GM23338 (cell line): Measurements from ENCODE around the gene KIRREL3. TPM values are rescaled to one million over a fixed set of nuclear protein-coding genes. Genes with fewer than 3 reads are reported as not detected.

ENCODE experiments used
- ATAC-seq: fragments of 200-7000 bp; cut with Tn5 transposase; 3 replicates; pipeline ENCODE4 v1.9.1; 2020
- DNase-seq: peaks from one replicate; pipeline ENCODE4 v3.0.0-alpha.2; 2015; ENCODE audit warnings: low spot score
- H2AFZ ChIP-seq: fragments of 200-600 bp; sonication (generic); 2 replicates; pipeline ENCODE4 v1.8.0; 2016; ENCODE audit warnings: antibody characterized with exemption, mild to moderate bottlenecking, moderate library complexity
- H3F3A ChIP-seq: fragments of 200-600 bp; sonication (generic); replicated peaks from 2 replicates; pipeline ENCODE4 v1.8.0; 2017; ENCODE audit warnings: antibody characterized with exemption, mixed run types, low read depth
- H3K27ac ChIP-seq: fragments of 200-600 bp; sonication (generic); 2 replicates; pipeline ENCODE4 v1.6.1; 2016; ENCODE audit warnings: low read depth
- H3K27me3 ChIP-seq: fragments of 200-600 bp; sonication (generic); 2 replicates; pipeline ENCODE4 v1.8.0; 2016; ENCODE audit warnings: mild to moderate bottlenecking, mixed run types, moderate library complexity; ENCODE audit not compliant: insufficient read depth
- H3K36me3 ChIP-seq: fragments of 200-600 bp; sonication (generic); 2 replicates; pipeline ENCODE4 v1.8.0; 2016; ENCODE audit warnings: mild to moderate bottlenecking; ENCODE audit not compliant: insufficient read depth
- H3K4me1 ChIP-seq: fragments of 200-600 bp; sonication (generic); 2 replicates; pipeline ENCODE4 v1.8.0; 2016; ENCODE audit warnings: mild to moderate bottlenecking, moderate library complexity; ENCODE audit not compliant: insufficient read depth
- H3K4me2 ChIP-seq: fragments of 200-600 bp; sonication (generic); 2 replicates; pipeline ENCODE4 v1.7.1; 2017; ENCODE audit warnings: mixed run types
- H3K4me3 ChIP-seq: fragments of 200-600 bp; sonication (generic); 2 replicates; pipeline ENCODE4 v1.6.1; 2016; ENCODE audit warnings: mixed run types
- H3K79me2 ChIP-seq: fragments of 200-600 bp; sonication (generic); replicated peaks from 2 replicates; pipeline ENCODE4 v1.8.0; 2017; ENCODE audit warnings: mild to moderate bottlenecking; ENCODE audit not compliant: insufficient read depth
- H3K9me2 ChIP-seq: fragments of 200-600 bp; sonication (generic); 2 replicates; pipeline ENCODE4 v1.8.0; 2017; ENCODE audit not compliant: insufficient read depth
- H4K20me1 ChIP-seq: fragments of 200-600 bp; sonication (generic); replicated peaks from 2 replicates; pipeline ENCODE4 v1.8.0; 2017; ENCODE audit warnings: mild to moderate bottlenecking; ENCODE audit not compliant: insufficient read depth
- H3K27ac Mint-ChIP-seq: 2 replicates; pipeline ENCODE4 v1.8.0; 2020; ENCODE audit warnings: inconsistent platforms, mild to moderate bottlenecking, moderate library complexity, mixed read lengths
- H3K27me3 Mint-ChIP-seq: 3 replicates; pipeline ENCODE4 v1.8.0; 2022; ENCODE audit warnings: low read depth, mild to moderate bottlenecking, moderate library complexity, mixed read lengths, inconsistent platforms; ENCODE audit not compliant: insufficient read depth, poor library complexity
- H3K36me3 Mint-ChIP-seq: 3 replicates; pipeline ENCODE4 v1.8.0; 2021; ENCODE audit warnings: low read depth, mild to moderate bottlenecking, inconsistent platforms, moderate library complexity, mixed read lengths
- H3K4me1 Mint-ChIP-seq: 3 replicates; pipeline ENCODE4 v1.8.0; 2020; ENCODE audit warnings: mild to moderate bottlenecking, inconsistent platforms, mixed read lengths
- H3K4me3 Mint-ChIP-seq: 3 replicates; pipeline ENCODE4 v1.8.0; 2021; ENCODE audit warnings: moderate library complexity, mild to moderate bottlenecking, inconsistent platforms, mixed read lengths
- H3K9me3 Mint-ChIP-seq: 3 replicates; pipeline ENCODE4 v1.8.0; 2020; ENCODE audit warnings: moderate library complexity, mild to moderate bottlenecking, inconsistent platforms, mixed read lengths
- CREB1 ChIP-seq: fragments of 250-450 bp; sonication (Bioruptor Pico); IDR thresholded peaks from 2 replicates; pipeline ENCODE4 v1.5.0; 2020; ENCODE audit warnings: low read depth, mild to moderate bottlenecking, moderate library complexity
- EZH2 ChIP-seq: fragments of 200-600 bp; sonication (generic); IDR thresholded peaks from one replicate; pipeline ENCODE4 v1.8.0; 2017; ENCODE audit warnings: antibody characterized with exemption, mild to moderate bottlenecking, low read depth; ENCODE audit not compliant: unreplicated experiment
- EZH2phosphoT487 ChIP-seq: fragments of 200-600 bp; sonication (generic); IDR thresholded peaks from one replicate; pipeline ENCODE4 v1.8.1; 2018; ENCODE audit warnings: antibody characterized with exemption; ENCODE audit not compliant: unreplicated experiment
- JUNB ChIP-seq: IDR thresholded peaks from one replicate; pipeline ENCODE4 v1.6.1; 2016; ENCODE audit warnings: antibody characterized with exemption; ENCODE audit not compliant: unreplicated experiment
- NANOG ChIP-seq: IDR thresholded peaks from 2 replicates; pipeline ENCODE4 v1.6.1; 2016; ENCODE audit warnings: antibody characterized with exemption, borderline replicate concordance
- POLR2AphosphoS5 ChIP-seq: IDR thresholded peaks from 2 replicates; pipeline ENCODE4 v1.6.1; 2016; ENCODE audit warnings: antibody characterized with exemption, low read depth
- STAT1 ChIP-seq: IDR thresholded peaks from one replicate; pipeline ENCODE4 v1.6.1; 2016; ENCODE audit warnings: antibody characterized with exemption; ENCODE audit not compliant: unreplicated experiment
- ZNF114 ChIP-seq: fragments of 250-450 bp; sonication (Bioruptor Pico); IDR thresholded peaks from 2 replicates; pipeline ENCODE4 v1.5.0; 2020; ENCODE audit warnings: mild to moderate bottlenecking, moderate library complexity
- ZNF331 ChIP-seq: fragments of 250-450 bp; sonication (Bioruptor Pico); IDR thresholded peaks from 2 replicates; pipeline ENCODE4 v1.5.0; 2020; ENCODE audit warnings: low read depth, mild to moderate bottlenecking, moderate library complexity
- polyA plus RNA-seq: library from polyadenylated mRNA; unstranded; fragments of >200 nt; fragmentation: Nextera tagmentation; extraction: Ambion mirVana; gene quantifications from 2 replicates; pipeline ENCODE4 v1.2.1, GENCODE V29; 2016
- total RNA-seq: library from RNA; depleted of rRNA; stranded (reverse); fragments of >200 nt; shearing (Covaris generic); gene quantifications from 2 replicates; pipeline ENCODE4 v1.2.3, GENCODE V29; 2014
- TF ChIP-seq, protein P1 (sequence below), 2 experiments: fragments of 200-600 bp in 1 of 2; sonication (generic) in 1 of 2; conservative IDR thresholded peaks; 2 replicates each; pipeline versions ENCODE4 v1.5.1 to v1.6.1; 2016 to 2017; ENCODE audit warnings: antibody characterized with exemption in 2 of 2, low read depth in 2 of 2, mild to moderate bottlenecking in 2 of 2, moderate library complexity in 1 of 2
- TF ChIP-seq, protein P2 (sequence below): IDR thresholded peaks from one replicate; pipeline ENCODE4 v1.6.1; 2018; ENCODE audit warnings: antibody characterized with exemption; ENCODE audit not compliant: unreplicated experiment
- TF ChIP-seq, protein P3 (sequence below): IDR thresholded peaks from 2 replicates; pipeline ENCODE4 v1.6.1; 2016; ENCODE audit warnings: antibody characterized with exemption
- TF ChIP-seq, protein P4 (sequence below): fragments of 250-450 bp; sonication (Bioruptor Pico); IDR thresholded peaks from 2 replicates; pipeline ENCODE4 v1.5.0; 2020; ENCODE audit warnings: mild to moderate bottlenecking, moderate library complexity

The KIRREL3 gene
- total and polyA plus RNA-seq, 2 experiments from 2014 or later, result 0.13 to 1.5 TPM

DNA sequence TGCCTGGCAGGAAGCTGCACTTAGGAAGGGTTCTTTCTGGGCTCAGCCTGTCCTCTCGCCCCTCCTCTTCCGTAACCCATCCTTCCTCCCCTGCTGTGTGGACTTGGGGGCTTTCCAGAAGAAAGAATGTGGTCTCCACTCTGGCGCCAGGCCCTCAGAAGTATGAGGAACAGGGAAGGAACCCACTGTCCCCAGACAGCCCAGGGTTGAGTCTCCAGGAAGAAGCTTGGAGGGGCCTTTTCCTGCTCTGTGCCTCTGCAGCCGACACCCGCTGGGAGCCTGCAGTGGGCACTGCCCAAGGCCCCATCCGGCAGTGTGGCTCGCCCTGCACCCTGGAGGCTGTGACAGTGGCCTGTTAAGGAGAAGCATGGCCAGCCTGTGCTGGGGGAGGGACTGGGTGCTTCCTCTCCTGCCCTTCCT lies 532.5 kb downstream of the KIRREL3 start:
- Mint-ChIP-seq H3K4me3 (no peak overlapping the region), H3K27ac (no peak overlapping the region), H3K27me3 (peaks cover 15% of the 10 kb centered on the region), H3K9me3 (peaks cover 4% of the 10 kb centered on the region), H3K36me3 (no peaks in the 10 kb centered on the region), H3K4me1 (peaks cover 15% of the 10 kb centered on the region)
- H3K4me2 ChIP-seq, result no peak overlapping the region
- no peak overlapping the region for H3K4me3 ChIP-seq
- ATAC-seq (no peak), DNase-seq (no peak)
- no peaks in the 10 kb centered on the region for H3K36me3 ChIP-seq
- H3K4me1 ChIP-seq, result no peaks in the 10 kb centered on the region
- H3K9me2 ChIP-seq, result no peaks in the 10 kb centered on the region
- H3K27me3 ChIP-seq, result no peaks in the 10 kb centered on the region
- no peak overlapping the region for H3K27ac ChIP-seq
- H3K79me2 ChIP-seq, result no peaks in the 10 kb centered on the region
- H3F3A ChIP-seq, result no peaks in the 10 kb centered on the region
- TF ChIP-seq, protein P1, sequence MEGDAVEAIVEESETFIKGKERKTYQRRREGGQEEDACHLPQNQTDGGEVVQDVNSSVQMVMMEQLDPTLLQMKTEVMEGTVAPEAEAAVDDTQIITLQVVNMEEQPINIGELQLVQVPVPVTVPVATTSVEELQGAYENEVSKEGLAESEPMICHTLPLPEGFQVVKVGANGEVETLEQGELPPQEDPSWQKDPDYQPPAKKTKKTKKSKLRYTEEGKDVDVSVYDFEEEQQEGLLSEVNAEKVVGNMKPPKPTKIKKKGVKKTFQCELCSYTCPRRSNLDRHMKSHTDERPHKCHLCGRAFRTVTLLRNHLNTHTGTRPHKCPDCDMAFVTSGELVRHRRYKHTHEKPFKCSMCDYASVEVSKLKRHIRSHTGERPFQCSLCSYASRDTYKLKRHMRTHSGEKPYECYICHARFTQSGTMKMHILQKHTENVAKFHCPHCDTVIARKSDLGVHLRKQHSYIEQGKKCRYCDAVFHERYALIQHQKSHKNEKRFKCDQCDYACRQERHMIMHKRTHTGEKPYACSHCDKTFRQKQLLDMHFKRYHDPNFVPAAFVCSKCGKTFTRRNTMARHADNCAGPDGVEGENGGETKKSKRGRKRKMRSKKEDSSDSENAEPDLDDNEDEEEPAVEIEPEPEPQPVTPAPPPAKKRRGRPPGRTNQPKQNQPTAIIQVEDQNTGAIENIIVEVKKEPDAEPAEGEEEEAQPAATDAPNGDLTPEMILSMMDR (conservative IDR thresholded peaks at IDR 0.05; ENCODE audit: low read depth in 2 of 2), result no peak
- TF ChIP-seq POLR2AphosphoS5 (no peak), CREB1 (CRISPR knock-in tag) (no peak), EZH2 (no peak), ZNF331 (CRISPR knock-in tag) (no peak), EZH2phosphoT487 (no peak), ZNF114 (CRISPR knock-in tag) (no peak), STAT1 (no peak), JUNB (no peak), NANOG (no peak)
- TF ChIP-seq, protein P2, sequence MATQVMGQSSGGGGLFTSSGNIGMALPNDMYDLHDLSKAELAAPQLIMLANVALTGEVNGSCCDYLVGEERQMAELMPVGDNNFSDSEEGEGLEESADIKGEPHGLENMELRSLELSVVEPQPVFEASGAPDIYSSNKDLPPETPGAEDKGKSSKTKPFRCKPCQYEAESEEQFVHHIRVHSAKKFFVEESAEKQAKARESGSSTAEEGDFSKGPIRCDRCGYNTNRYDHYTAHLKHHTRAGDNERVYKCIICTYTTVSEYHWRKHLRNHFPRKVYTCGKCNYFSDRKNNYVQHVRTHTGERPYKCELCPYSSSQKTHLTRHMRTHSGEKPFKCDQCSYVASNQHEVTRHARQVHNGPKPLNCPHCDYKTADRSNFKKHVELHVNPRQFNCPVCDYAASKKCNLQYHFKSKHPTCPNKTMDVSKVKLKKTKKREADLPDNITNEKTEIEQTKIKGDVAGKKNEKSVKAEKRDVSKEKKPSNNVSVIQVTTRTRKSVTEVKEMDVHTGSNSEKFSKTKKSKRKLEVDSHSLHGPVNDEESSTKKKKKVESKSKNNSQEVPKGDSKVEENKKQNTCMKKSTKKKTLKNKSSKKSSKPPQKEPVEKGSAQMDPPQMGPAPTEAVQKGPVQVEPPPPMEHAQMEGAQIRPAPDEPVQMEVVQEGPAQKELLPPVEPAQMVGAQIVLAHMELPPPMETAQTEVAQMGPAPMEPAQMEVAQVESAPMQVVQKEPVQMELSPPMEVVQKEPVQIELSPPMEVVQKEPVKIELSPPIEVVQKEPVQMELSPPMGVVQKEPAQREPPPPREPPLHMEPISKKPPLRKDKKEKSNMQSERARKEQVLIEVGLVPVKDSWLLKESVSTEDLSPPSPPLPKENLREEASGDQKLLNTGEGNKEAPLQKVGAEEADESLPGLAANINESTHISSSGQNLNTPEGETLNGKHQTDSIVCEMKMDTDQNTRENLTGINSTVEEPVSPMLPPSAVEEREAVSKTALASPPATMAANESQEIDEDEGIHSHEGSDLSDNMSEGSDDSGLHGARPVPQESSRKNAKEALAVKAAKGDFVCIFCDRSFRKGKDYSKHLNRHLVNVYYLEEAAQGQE, result no peak
- TF ChIP-seq, protein P3, sequence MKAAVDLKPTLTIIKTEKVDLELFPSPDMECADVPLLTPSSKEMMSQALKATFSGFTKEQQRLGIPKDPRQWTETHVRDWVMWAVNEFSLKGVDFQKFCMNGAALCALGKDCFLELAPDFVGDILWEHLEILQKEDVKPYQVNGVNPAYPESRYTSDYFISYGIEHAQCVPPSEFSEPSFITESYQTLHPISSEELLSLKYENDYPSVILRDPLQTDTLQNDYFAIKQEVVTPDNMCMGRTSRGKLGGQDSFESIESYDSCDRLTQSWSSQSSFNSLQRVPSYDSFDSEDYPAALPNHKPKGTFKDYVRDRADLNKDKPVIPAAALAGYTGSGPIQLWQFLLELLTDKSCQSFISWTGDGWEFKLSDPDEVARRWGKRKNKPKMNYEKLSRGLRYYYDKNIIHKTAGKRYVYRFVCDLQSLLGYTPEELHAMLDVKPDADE, result no peak
- TF ChIP-seq, protein P4, sequence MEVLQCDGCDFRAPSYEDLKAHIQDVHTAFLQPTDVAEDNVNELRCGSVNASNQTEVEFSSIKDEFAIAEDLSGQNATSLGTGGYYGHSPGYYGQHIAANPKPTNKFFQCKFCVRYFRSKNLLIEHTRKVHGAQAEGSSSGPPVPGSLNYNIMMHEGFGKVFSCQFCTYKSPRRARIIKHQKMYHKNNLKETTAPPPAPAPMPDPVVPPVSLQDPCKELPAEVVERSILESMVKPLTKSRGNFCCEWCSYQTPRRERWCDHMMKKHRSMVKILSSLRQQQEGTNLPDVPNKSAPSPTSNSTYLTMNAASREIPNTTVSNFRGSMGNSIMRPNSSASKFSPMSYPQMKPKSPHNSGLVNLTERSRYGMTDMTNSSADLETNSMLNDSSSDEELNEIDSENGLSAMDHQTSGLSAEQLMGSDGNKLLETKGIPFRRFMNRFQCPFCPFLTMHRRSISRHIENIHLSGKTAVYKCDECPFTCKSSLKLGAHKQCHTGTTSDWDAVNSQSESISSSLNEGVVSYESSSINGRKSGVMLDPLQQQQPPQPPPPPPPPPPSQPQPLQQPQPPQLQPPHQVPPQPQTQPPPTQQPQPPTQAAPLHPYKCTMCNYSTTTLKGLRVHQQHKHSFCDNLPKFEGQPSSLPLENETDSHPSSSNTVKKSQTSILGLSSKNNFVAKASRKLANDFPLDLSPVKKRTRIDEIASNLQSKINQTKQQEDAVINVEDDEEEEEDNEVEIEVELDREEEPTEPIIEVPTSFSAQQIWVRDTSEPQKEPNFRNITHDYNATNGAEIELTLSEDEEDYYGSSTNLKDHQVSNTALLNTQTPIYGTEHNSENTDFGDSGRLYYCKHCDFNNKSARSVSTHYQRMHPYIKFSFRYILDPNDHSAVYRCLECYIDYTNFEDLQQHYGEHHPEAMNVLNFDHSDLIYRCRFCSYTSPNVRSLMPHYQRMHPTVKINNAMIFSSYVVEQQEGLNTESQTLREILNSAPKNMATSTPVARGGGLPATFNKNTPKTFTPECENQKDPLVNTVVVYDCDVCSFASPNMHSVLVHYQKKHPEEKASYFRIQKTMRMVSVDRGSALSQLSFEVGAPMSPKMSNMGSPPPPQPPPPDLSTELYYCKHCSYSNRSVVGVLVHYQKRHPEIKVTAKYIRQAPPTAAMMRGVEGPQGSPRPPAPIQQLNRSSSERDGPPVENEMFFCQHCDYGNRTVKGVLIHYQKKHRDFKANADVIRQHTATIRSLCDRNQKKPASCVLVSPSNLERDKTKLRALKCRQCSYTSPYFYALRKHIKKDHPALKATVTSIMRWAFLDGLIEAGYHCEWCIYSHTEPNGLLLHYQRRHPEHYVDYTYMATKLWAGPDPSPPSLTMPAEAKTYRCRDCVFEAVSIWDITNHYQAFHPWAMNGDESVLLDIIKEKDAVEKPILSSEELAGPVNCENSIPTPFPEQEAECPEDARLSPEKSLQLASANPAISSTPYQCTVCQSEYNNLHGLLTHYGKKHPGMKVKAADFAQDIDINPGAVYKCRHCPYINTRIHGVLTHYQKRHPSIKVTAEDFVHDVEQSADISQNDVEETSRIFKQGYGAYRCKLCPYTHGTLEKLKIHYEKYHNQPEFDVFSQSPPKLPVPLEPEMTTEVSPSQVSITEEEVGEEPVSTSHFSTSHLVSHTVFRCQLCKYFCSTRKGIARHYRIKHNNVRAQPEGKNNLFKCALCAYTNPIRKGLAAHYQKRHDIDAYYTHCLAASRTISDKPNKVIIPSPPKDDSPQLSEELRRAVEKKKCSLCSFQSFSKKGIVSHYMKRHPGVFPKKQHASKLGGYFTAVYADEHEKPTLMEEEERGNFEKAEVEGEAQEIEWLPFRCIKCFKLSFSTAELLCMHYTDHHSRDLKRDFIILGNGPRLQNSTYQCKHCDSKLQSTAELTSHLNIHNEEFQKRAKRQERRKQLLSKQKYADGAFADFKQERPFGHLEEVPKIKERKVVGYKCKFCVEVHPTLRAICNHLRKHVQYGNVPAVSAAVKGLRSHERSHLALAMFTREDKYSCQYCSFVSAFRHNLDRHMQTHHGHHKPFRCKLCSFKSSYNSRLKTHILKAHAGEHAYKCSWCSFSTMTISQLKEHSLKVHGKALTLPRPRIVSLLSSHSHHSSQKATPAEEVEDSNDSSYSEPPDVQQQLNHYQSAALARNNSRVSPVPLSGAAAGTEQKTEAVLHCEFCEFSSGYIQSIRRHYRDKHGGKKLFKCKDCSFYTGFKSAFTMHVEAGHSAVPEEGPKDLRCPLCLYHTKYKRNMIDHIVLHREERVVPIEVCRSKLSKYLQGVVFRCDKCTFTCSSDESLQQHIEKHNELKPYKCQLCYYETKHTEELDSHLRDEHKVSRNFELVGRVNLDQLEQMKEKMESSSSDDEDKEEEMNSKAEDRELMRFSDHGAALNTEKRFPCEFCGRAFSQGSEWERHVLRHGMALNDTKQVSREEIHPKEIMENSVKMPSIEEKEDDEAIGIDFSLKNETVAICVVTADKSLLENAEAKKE, result no peak
- H2AFZ ChIP-seq, result no peak overlapping the region
- no peaks in the 10 kb centered on the region for H4K20me1 ChIP-seq
